GM06990 (cell line): ENCODE measurements around the gene FCN3.

Source experiments
- DNase-seq: peaks from one replicate; pipeline ENCODE4 v3.0.0-alpha.2; 2011; ENCODE audit not compliant: insufficient read length; ENCODE audit errors: extremely low read depth
- H3K27me3 ChIP-seq: replicated peaks from 2 replicates; pipeline ENCODE4 v1.6.0; 2011; ENCODE audit warnings: low read length; ENCODE audit not compliant: control insufficient read depth, insufficient read depth
- H3K36me3 ChIP-seq: 2 replicates; pipeline ENCODE4 v1.5.1; 2011; ENCODE audit warnings: low read length; ENCODE audit not compliant: control insufficient read depth, insufficient read depth
- H3K4me3 ChIP-seq: replicated peaks from 2 replicates; pipeline ENCODE4 v1.5.1; 2011; ENCODE audit warnings: low read depth, mild to moderate bottlenecking, control low read depth, low read length
- TF ChIP-seq, protein P1 (sequence below): IDR thresholded peaks from 2 replicates; pipeline ENCODE4 v1.5.1; 2011; ENCODE audit warnings: low read length, control low read depth, mild to moderate bottlenecking, inconsistent platforms; ENCODE audit not compliant: insufficient read depth, poor library complexity, severe bottlenecking

The FCN3 gene

DNA sequence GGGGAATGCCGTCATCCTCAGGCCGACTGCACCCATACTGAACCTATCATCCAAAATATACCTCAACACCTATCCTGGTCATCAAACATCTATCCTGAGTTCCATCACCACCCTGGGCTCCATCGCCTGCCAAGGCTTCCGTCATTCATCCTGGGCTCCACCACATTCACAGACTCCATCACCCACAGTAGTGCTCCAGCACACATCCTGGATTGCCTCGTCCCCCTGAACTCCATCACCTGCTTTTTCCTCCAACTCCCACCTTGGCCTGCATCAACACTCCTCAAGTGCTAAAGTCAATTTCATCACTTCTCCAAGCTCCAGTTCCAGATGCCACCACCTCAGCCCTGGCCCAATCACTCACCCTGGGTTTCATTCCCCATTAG is 15.7 kb downstream of the FCN3 start:
- TF ChIP-seq, protein P1, sequence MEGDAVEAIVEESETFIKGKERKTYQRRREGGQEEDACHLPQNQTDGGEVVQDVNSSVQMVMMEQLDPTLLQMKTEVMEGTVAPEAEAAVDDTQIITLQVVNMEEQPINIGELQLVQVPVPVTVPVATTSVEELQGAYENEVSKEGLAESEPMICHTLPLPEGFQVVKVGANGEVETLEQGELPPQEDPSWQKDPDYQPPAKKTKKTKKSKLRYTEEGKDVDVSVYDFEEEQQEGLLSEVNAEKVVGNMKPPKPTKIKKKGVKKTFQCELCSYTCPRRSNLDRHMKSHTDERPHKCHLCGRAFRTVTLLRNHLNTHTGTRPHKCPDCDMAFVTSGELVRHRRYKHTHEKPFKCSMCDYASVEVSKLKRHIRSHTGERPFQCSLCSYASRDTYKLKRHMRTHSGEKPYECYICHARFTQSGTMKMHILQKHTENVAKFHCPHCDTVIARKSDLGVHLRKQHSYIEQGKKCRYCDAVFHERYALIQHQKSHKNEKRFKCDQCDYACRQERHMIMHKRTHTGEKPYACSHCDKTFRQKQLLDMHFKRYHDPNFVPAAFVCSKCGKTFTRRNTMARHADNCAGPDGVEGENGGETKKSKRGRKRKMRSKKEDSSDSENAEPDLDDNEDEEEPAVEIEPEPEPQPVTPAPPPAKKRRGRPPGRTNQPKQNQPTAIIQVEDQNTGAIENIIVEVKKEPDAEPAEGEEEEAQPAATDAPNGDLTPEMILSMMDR, result no peak
- H3K4me3 ChIP-seq, result no peak overlapping the region
- H3K36me3 ChIP-seq, result no peaks in the 10 kb centered on the region
- no peaks in the 10 kb centered on the region for H3K27me3 ChIP-seq
- DNase-seq, result no peak

DNA sequence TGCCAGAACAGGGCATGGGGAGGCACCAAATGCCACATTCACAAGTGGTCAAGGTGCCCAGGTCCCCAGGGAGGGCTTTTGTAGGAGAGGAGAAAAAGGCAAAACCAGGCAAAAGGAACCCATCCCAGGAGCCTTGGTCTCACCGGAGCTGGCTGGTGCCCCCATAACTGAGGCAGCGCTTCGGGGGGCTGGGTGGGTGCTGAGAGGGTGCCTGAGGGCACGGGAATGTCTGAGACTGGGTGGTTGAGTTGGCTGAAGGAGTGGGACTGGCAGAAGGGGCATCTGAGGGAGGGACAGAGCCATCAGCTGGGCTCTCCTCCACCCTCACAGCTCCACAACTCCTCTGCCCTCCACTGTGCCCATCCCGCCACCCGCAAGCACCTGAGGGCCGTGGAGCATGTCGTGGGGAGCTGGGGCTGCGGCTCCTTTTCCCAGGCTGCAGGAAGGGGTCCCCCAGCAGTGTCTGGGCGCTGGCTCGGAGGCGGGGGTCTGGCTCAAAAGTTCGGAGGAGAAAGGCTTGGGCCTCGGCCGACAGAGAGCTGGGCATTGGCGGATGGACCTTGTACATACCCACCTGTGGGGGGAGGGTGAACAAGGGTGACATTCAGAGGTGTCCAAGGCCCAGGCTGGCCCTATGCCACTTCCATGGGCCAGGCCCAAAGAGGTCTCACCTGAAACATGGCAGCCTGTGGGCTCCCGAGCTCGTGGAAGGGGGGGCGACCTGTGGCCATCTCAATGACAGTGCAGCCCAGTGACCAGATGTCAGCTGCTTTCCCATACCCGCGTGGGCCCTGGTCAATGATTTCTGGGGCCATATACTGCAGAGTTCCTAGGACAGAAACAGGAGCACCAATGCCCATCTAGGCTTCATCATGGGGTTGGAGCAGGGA is 16.3 kb downstream of the FCN3 start:
- H3K4me3 ChIP-seq, result no peak overlapping the region
- TF ChIP-seq, protein P1, result no peak
- DNase-seq, result no peak
- H3K27me3 ChIP-seq, result no peaks in the 10 kb centered on the region
- H3K36me3 ChIP-seq, result no peaks in the 10 kb centered on the region

DNA sequence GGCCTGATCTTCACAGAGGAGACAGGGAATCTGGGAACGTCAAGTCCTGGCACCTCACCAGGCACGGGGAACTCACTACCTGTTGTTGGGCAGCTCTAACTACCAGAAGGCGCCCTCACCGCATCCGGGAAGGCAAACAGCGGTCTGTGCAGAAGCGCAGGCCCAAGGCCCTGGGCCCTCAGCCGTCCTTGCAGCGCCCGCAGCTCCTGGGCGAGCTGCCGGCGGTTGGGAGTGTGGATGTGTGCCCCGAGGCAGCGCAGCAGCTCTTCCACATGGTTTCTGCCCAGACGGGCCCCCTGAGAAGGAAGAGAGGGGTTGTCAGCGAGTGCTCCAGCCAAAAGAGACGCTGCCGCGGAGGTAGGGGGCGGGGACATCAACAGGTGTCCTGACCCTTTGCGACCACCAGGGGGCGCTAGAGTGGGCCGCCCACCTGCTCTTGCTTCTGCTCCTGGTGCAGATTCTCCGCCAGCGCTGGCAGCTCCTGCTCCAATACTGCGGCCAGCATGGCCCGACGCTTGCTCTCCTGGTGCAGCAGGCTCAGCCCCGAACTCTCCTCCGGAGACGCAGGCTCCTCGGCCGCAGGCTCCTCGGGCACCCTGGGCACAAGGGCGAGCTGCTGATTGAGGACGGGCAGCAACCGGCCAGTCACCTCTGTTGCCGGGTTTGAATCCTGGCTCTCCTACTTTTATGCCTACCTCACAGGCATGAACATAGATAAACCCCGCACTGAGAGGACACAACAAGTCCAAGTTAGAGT is 17.2 kb downstream of the FCN3 start:
- DNase-seq, result peak; percentile 80
- peak overlapping the region; percentile 50 for H3K4me3 ChIP-seq
- no peaks in the 10 kb centered on the region for H3K27me3 ChIP-seq
- H3K36me3 ChIP-seq, result no peaks in the 10 kb centered on the region; the same call in 1 of the 2 replicates
- TF ChIP-seq, protein P1, result peak; percentile 97

DNA sequence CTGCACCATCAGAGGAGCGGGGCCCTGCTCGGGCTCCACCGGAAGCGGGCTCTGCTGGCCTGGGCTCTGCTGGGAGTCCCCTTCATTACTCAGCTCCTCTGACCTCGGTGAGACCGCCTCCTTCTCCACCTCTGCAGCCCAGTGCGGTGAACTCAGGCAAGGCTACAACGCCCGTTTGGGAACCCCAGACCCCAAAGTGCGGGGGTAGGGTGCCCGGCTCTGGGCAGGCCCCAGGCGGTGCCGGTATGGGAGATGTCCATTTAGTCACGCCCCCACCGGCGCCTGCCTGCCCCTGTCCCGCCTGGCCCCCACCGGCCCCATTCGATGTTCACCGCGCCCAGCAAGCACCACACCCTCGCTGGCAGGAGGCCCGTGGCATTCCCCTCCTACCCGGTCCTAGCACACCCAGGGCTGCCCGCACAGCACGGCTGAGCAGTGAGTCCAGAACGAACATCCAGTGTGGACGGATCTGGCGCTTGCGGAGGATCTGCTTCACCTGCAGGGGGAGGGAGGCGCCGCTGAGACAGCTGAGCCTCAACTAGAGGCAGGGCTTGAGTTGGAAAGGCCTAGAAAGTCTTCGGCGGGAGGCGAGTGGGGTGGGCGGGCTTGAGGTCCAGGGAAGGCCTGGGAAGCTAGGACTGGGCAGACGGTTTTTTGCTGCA is 17.9 kb downstream of the FCN3 start:
- no peaks in the 10 kb centered on the region; the same call in 1 of the 2 replicates for H3K36me3 ChIP-seq
- no peak for DNase-seq
- TF ChIP-seq, protein P1, result no peak
- peak overlapping the region; percentile 50 for H3K4me3 ChIP-seq
- H3K27me3 ChIP-seq, result no peaks in the 10 kb centered on the region

DNA sequence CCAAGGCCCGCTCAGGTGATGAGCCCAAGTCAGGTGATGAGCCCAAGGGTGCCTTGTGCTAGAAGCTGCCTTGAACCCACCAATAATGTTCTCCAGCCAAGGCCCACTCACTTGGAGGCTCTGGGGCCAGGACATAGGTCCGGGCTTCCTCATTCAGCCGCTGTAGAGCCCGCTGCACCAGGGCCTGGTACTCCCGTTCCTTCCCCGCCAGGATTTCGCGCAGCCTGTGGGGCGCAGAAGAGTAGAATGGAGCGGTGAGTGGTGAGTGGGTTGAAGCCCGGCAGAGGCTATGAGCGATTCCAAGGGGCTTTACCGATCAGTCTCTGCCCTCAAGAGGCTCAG is 18.4 kb downstream of the FCN3 start:
- no peak for DNase-seq
- TF ChIP-seq, protein P1, result no peak
- H3K27me3 ChIP-seq, result no peaks in the 10 kb centered on the region
- H3K4me3 ChIP-seq, result peak overlapping the region; percentile 50
- no peaks in the 10 kb centered on the region; the same call in none of the 2 replicates for H3K36me3 ChIP-seq
